ENCODE measurements around the gene HYDIN.
"Not testable (repeated sequence)": the region's sequence is repeated elsewhere in the genome, so short reads cannot be mapped to it uniquely, and the experiment has no call there.

The HYDIN gene

GRCh38 chr16:70864698-70865097, 365.8 kb downstream of the HYDIN start:
- DNase-seq (ENCODE audit: low read depth); H3K4me3 ChIP-seq (ENCODE audit: low read depth, low read length): not testable (repeated sequence)

- not testable (repeated sequence) for H3K4me3 ChIP-seq (ENCODE audit: low read depth, low read length); DNase-seq (ENCODE audit: low read depth)
Measured at GRCh38 chr16:70861996-70862395, 368.5 kb downstream of the HYDIN start.

- not testable (repeated sequence) for H3K4me3 ChIP-seq (ENCODE audit: low read depth, low read length); DNase-seq (ENCODE audit: low read depth)
Measured at GRCh38 chr16:70851299-70851698, 379.2 kb downstream of the HYDIN start.

DNA sequence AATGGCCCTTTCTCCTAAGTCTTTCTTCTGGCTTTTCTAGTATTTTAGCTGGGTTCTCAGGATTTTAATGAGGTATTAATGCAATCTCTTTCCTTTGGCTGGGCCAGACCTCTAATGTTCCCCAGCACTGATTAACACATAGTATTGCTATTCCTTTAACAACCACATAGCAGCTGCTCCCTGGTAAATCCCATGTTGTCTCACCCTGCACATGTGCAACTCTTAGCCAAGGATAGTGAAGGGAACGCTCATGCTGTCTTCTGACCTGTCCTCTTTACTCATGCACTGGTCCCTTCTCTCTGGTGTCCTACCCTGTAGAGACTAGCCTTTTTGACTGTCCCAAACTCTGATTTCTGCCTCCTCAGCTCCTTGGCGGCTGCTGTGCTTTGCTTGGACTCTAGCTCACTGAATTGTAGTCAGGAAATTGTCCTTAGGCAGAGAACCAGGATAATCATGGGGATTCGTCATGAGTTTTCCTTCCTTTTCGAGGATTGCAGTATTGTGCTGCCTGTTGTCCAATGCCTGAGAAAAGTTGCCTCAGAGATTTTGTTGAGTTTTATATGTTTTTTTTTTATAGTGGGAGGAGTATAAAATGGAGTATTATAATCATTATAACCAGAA, 406.9 kb downstream of the HYDIN start:
- not testable (repeated sequence) for DNase-seq (ENCODE audit: low read depth); H3K4me3 ChIP-seq (ENCODE audit: low read depth, low read length)

DNA sequence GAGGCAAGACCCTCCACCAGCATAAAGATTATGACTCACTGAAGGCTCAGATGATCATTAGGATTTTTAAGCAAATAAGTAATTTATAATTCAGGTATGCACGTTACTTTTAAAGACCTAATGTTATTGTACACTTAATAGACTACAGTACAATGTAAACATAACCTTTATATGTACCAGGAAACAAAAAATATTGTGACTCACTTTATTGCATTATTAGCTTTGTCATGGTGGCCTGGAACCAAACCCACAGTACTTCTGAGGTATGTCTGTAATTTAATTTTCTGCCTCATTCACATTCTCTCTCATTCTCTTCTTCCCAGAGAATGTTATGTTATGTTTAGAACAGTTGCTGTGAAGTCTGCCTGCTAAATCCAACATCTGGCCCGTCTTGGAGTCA, 407.8 kb downstream of the HYDIN start:
- H3K4me3 ChIP-seq (ENCODE audit: low read depth, low read length); DNase-seq (ENCODE audit: low read depth): not testable (repeated sequence)

DNA sequence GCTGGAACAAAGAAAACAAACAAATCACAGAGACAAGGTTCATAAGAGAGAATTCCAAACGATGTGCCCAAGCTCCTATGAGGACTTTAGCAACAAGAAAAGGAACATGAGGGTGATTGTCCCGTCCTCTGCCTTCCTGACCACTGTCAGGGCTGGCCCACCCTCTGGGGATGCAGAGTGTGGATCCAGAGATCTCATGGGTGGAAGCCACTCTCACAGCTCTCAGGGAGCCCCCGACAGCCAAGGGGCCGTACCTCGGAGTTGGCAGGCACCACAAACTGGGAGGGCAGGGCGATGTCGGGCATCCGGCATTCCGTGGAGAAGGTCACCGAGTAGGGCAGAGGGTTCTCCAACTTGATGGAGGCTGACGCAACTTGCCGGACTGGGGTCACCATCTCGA, 412.4 kb downstream of the HYDIN start:
- not testable (repeated sequence) for DNase-seq (ENCODE audit: low read depth); H3K4me3 ChIP-seq (ENCODE audit: low read depth, low read length)

GRCh38 chr16:70809392-70810060, 421.0 kb downstream of the HYDIN start:
- TF ChIP-seq, protein P1, sequence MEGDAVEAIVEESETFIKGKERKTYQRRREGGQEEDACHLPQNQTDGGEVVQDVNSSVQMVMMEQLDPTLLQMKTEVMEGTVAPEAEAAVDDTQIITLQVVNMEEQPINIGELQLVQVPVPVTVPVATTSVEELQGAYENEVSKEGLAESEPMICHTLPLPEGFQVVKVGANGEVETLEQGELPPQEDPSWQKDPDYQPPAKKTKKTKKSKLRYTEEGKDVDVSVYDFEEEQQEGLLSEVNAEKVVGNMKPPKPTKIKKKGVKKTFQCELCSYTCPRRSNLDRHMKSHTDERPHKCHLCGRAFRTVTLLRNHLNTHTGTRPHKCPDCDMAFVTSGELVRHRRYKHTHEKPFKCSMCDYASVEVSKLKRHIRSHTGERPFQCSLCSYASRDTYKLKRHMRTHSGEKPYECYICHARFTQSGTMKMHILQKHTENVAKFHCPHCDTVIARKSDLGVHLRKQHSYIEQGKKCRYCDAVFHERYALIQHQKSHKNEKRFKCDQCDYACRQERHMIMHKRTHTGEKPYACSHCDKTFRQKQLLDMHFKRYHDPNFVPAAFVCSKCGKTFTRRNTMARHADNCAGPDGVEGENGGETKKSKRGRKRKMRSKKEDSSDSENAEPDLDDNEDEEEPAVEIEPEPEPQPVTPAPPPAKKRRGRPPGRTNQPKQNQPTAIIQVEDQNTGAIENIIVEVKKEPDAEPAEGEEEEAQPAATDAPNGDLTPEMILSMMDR (IDR thresholded peaks at IDR 0.05; ENCODE audit: low read depth, low read length, missing control alignments): no peak
- DNase-seq (ENCODE audit: low read depth): no peak
- no peak overlapping the region for H3K4me3 ChIP-seq (ENCODE audit: low read depth, low read length)

DNA sequence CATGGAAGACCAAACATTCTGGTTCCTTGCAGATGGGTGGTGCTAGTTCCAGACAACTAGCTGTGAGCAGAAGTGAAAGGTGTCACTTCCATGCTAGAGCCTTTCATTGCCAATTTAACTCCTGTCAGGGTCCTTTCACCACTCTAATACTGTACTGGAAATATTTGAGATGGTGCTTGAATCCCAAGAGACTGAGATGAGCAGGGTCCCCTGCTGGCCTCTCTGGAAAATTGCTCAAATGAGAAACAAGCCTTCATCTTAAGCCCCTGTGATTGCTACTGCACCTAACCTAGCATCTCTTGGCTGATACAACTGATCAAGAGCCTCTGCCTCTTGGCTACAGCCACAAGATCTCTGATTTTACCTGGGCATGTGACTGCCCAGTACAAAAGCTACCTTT, 422.2 kb downstream of the HYDIN start:
- TF ChIP-seq, protein P1 (IDR thresholded peaks at IDR 0.05; ENCODE audit: low read depth, low read length, missing control alignments): peak; percentile 36
- H3K4me3 ChIP-seq (ENCODE audit: low read depth, low read length): no peak overlapping the region
- DNase-seq (ENCODE audit: low read depth): no peak

DNA sequence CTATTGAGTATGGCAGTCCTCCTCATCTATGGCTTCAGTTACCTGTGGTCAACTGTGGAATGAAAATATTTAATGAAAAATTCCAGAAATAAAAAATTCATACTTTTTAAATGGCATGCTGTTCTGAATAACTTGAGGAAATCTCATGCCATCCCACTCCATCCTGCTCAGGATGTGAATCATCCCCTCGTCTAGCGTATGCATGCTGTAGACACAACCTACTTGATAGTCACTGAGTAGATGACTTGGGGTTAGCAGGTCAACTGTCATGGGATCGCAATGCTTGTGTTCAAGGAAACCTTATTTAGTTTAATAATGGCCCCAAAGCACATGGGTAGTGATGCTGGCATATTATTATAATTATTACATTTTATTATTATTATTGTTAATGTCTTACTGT, 424.7 kb downstream of the HYDIN start:
- TF ChIP-seq, protein P1 (IDR thresholded peaks at IDR 0.05; ENCODE audit: low read depth, low read length, missing control alignments): no peak
- H3K4me3 ChIP-seq (ENCODE audit: low read depth, low read length): no peak overlapping the region
- no peak for DNase-seq (ENCODE audit: low read depth)

GRCh38 chr16:70805380-70805779, 425.1 kb downstream of the HYDIN start:
- TF ChIP-seq, protein P1 (IDR thresholded peaks at IDR 0.05; ENCODE audit: low read depth, low read length, missing control alignments): no peak
- no peak overlapping the region for H3K4me3 ChIP-seq (ENCODE audit: low read depth, low read length)
- DNase-seq (ENCODE audit: low read depth): no peak
